GM18951 (cell line): ENCODE measurements around the gene DTD2.

Source experiments
- POLR2A ChIP-seq: IDR thresholded peaks from 4 replicates; pipeline ENCODE4 v1.6.1; 2011; ENCODE audit warnings: mild to moderate bottlenecking; ENCODE audit not compliant: insufficient read length, insufficient read depth; ENCODE audit errors: extremely low read depth
- in situ Hi-C: fragments of 300-500 bp; cut with MboI; formaldehyde crosslinking; loops from one replicate; pipeline ENCODE4 v1.12.0; 2022; ENCODE audit warnings: low sequenced_read_pairs, mixed read lengths, inconsistent platforms; ENCODE audit not compliant: unreplicated experiment

The DTD2 gene

GRCh38 chr14:31456841-31457664 is at the start of gene DTD2:
Gene DTD2 (minus strand): TSS chr14:31457506. CDS start chr14:31457393, 113 bp downstream.
- TF ChIP-seq POLR2A = peak; percentile 93

GRCh38 chr14:31505411-31505810 is 48.1 kb upstream of the DTD2 start:
- in situ Hi-C loops = loop anchor here (25.0 kb wide), 1 partner anchor 757 kb away; no protein-coding TSS in a partner anchor
- TF ChIP-seq POLR2A = no peak

More at GRCh38 chr14:31456841-31457664, at the start of gene DTD2:
- in situ Hi-C loops = no loop called here

GRCh38 chr14:31501870-31502269 is 44.6 kb upstream of the DTD2 start:
- no peak for TF ChIP-seq POLR2A
- in situ Hi-C loops = loop anchor here (25.0 kb wide), 1 partner anchor 760 kb away; no protein-coding TSS in a partner anchor

- TF ChIP-seq POLR2A = no peak
- in situ Hi-C loops = no loop called here
Measured at GRCh38 chr14:31492759-31493498, 35.6 kb upstream of the DTD2 start.

GRCh38 chr14:31489691-31490090 is 32.4 kb upstream of the DTD2 start:
- in situ Hi-C loops = no loop called here
- TF ChIP-seq POLR2A = no peak

- no peak for TF ChIP-seq POLR2A
- in situ Hi-C loops = no loop called here
Measured at GRCh38 chr14:31487886-31488285, 30.6 kb upstream of the DTD2 start, which contains the start of gene GPR33. Gene GPR33 (minus strand): TSS chr14:31488039. CDS start chr14:31483965, 4,074 bp downstream.

GRCh38 chr14:31486764-31487163 is 29.5 kb upstream of the DTD2 start:
- no peak for TF ChIP-seq POLR2A
- in situ Hi-C loops = no loop called here

- TF ChIP-seq POLR2A = no peak
Measured at GRCh38 chr14:31484754-31485153, 27.4 kb upstream of the DTD2 start.

GRCh38 chr14:31480156-31480555 is 22.9 kb upstream of the DTD2 start:
- TF ChIP-seq POLR2A = no peak
- in situ Hi-C loops = no loop called here

More at GRCh38 chr14:31484754-31485153, 27.4 kb upstream of the DTD2 start:
- in situ Hi-C loops = no loop called here

- in situ Hi-C loops = no loop called here
- no peak for TF ChIP-seq POLR2A
Measured at GRCh38 chr14:31479027-31479426, 21.7 kb upstream of the DTD2 start.

- in situ Hi-C loops = no loop called here
- no peak for TF ChIP-seq POLR2A
Measured at GRCh38 chr14:31477248-31477647, 19.9 kb upstream of the DTD2 start.

- in situ Hi-C loops = no loop called here
- no peak for TF ChIP-seq POLR2A
Measured at GRCh38 chr14:31476131-31476866, 19.0 kb upstream of the DTD2 start.

GRCh38 chr14:31466554-31466953 is 9.2 kb upstream of the DTD2 start:
- in situ Hi-C loops = no loop called here
- TF ChIP-seq POLR2A = no peak
